Body of pancreas (tissue), 4 donors: Measurements from ENCODE around the gene SLC23A3.

Experiments
- CTCF ChIP-seq, 7 experiments: fragments of 450-650 bp in 4 of 7; fragments of 200-600 bp in 3 of 7; sonication (generic) in 3 of 7; IDR thresholded peaks; one replicate each; pipeline ENCODE4 v1.5.1; 2016 to 2019; ENCODE audit warnings: antibody characterized with exemption in 7 of 7
- POLR2A ChIP-seq, 3 donors: fragments of 450-650 bp; IDR thresholded peaks; one replicate each; pipeline ENCODE4 v1.6.1; 2016; ENCODE audit warnings: antibody characterized with exemption in 3 of 3, mild to moderate bottlenecking in 2 of 3

- no peak for TF ChIP-seq POLR2A (IDR thresholded peaks at IDR 0.05)
- no peak for TF ChIP-seq CTCF (IDR thresholded peaks at IDR 0.05)
These were observed 43.3 kb downstream of the SLC23A3 start for GRCh38 chr2:219126555-219126954.
